ENCODE data around the gene ACVRL1. TPM values are rescaled to one million over a fixed set of nuclear protein-coding genes. Genes with fewer than 3 reads are reported as not detected.

ACVRL1 gene
- total RNA-seq, 1 donor from 2014 or later, result 31.7 TPM

GRCh38 chr12:51926064-51926632 is 18.8 kb downstream of the ACVRL1 start:
- DNase-seq (no peak), ATAC-seq (peak; percentile 1)
- intact Hi-C loops (cut with micrococcal nuclease), result no loop called here

GRCh38 chr12:51926718-51927117 is 19.4 kb downstream of the ACVRL1 start:
- no peak for ATAC-seq
- DNase-seq, result no peak
- intact Hi-C loops (cut with micrococcal nuclease), result no loop called here

- ATAC-seq (peak; percentile 66), DNase-seq (no peak)
Measured at GRCh38 chr12:51932218-51933076, 25.1 kb downstream of the ACVRL1 start.

GRCh38 chr12:51934080-51934479 is 26.8 kb downstream of the ACVRL1 start:
- ATAC-seq (no peak), DNase-seq (no peak)
- intact Hi-C loops (cut with micrococcal nuclease), result no loop called here

More at GRCh38 chr12:51932218-51933076, 25.1 kb downstream of the ACVRL1 start:
- intact Hi-C loops (cut with micrococcal nuclease), result no loop called here

GRCh38 chr12:51937926-51938325 is 30.6 kb downstream of the ACVRL1 start:
- DNase-seq, result no peak
- no peak for ATAC-seq
- intact Hi-C loops (cut with micrococcal nuclease), result no loop called here

GRCh38 chr12:51938726-51939125 is 31.4 kb downstream of the ACVRL1 start:
- DNase-seq (no peak), ATAC-seq (no peak)
- intact Hi-C loops (cut with micrococcal nuclease), result no loop called here

- DNase-seq (no peak), ATAC-seq (peak; percentile 75)
- intact Hi-C loops (cut with micrococcal nuclease), result no loop called here
Measured at GRCh38 chr12:51941011-51941581, 33.8 kb downstream of the ACVRL1 start.

- ATAC-seq, result peak; percentile 22
Measured at GRCh38 chr12:51941604-51942003, 34.3 kb downstream of the ACVRL1 start.

GRCh38 chr12:51942056-51942455 is 34.8 kb downstream of the ACVRL1 start:
- intact Hi-C loops (cut with micrococcal nuclease), result no loop called here
- DNase-seq, result no peak
- no peak for ATAC-seq

More at GRCh38 chr12:51941604-51942003, 34.3 kb downstream of the ACVRL1 start:
- no peak for DNase-seq
- intact Hi-C loops (cut with micrococcal nuclease), result no loop called here

GRCh38 chr12:51942501-51943000 is 35.2 kb downstream of the ACVRL1 start:
- intact Hi-C loops (cut with micrococcal nuclease), result no loop called here
- DNase-seq, result no peak
- ATAC-seq, result no peak

GRCh38 chr12:51943346-51943745 is 36.0 kb downstream of the ACVRL1 start:
- DNase-seq, result no peak
- ATAC-seq, result no peak
- intact Hi-C loops (cut with micrococcal nuclease), result no loop called here

GRCh38 chr12:51944608-51945233 is 37.4 kb downstream of the ACVRL1 start:
- intact Hi-C loops (cut with micrococcal nuclease), result no loop called here
- ATAC-seq, result no peak

GRCh38 chr12:51947246-51947996 is 40.1 kb downstream of the ACVRL1 start:
- intact Hi-C loops (cut with micrococcal nuclease), result no loop called here
- DNase-seq, result no peak
- no peak for ATAC-seq

More at GRCh38 chr12:51944608-51945233, 37.4 kb downstream of the ACVRL1 start:
- no peak for DNase-seq

- intact Hi-C loops (cut with micrococcal nuclease), result no loop called here
- DNase-seq (no peak), ATAC-seq (no peak)
Measured at GRCh38 chr12:51948066-51948465, 40.8 kb downstream of the ACVRL1 start.

GRCh38 chr12:51949342-51950030 is 42.2 kb downstream of the ACVRL1 start:
- DNase-seq, result no peak
- ATAC-seq, result no peak
- intact Hi-C loops (cut with micrococcal nuclease), result no loop called here

GRCh38 chr12:51950682-51951198 is 43.4 kb downstream of the ACVRL1 start:
- ATAC-seq, result no peak
- DNase-seq, result no peak
- intact Hi-C loops (cut with micrococcal nuclease), result no loop called here

- intact Hi-C loops (cut with micrococcal nuclease), result no loop called here
- peak; percentile 96 for DNase-seq
- peak; percentile 88 for ATAC-seq
Measured at GRCh38 chr12:51951199-51951842, 44.0 kb downstream of the ACVRL1 start, which contains the start of gene ACVR1B. TSS of gene ACVR1B (plus strand) at chr12:51951699. CDS start at chr12:51951744, 45 bp downstream.
